ENCODE results near the gene INPP5A. TPM values are rescaled to one million over a fixed set of nuclear protein-coding genes. Genes with fewer than 3 reads are reported as not detected.
"Not testable (repeated sequence)": the region's sequence is repeated elsewhere in the genome, so short reads cannot be mapped to it uniquely, and the experiment has no call there.

Gene INPP5A, protein sequence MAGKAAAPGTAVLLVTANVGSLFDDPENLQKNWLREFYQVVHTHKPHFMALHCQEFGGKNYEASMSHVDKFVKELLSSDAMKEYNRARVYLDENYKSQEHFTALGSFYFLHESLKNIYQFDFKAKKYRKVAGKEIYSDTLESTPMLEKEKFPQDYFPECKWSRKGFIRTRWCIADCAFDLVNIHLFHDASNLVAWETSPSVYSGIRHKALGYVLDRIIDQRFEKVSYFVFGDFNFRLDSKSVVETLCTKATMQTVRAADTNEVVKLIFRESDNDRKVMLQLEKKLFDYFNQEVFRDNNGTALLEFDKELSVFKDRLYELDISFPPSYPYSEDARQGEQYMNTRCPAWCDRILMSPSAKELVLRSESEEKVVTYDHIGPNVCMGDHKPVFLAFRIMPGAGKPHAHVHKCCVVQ
- 4.0 TPM for polyA plus RNA-seq (2012; ENCODE audit: low read depth, missing spikeins)

DNA sequence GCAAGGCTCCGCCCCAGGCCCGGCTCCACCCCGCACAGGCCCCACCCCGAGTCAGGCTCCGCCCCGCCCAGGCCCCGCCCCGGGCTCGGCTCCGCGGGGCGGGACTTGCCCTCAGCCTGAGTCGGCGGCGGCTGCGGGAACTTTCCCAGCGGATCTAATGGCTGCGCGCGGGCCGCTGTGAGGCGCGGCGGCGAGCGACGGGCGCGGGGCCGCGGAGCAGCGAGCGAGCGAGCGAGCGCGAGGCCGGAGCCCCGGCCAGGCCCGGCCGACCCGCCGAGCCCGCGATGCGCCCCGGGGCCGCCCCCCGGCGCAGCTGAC lies at the start of gene INPP5A:
Gene INPP5A (plus strand): TSS at position 104 of the 318 bp plus-strand sequence. CDS start 310 bp downstream, outside the sequence.
- DNase-seq (ENCODE audit: insufficient read length, low spot score): no peak
- TF ChIP-seq PAX5 (IDR thresholded peaks at IDR 0.05; ENCODE audit: insufficient read depth, low read length, severe bottlenecking) (no peak), TAF1 (IDR thresholded peaks at IDR 0.05; ENCODE audit: low read depth, low read length) (0 out of 2 replicates have a peak, but pooled peaks have one; percentile 26)
- FAIRE-seq: no peak

DNA sequence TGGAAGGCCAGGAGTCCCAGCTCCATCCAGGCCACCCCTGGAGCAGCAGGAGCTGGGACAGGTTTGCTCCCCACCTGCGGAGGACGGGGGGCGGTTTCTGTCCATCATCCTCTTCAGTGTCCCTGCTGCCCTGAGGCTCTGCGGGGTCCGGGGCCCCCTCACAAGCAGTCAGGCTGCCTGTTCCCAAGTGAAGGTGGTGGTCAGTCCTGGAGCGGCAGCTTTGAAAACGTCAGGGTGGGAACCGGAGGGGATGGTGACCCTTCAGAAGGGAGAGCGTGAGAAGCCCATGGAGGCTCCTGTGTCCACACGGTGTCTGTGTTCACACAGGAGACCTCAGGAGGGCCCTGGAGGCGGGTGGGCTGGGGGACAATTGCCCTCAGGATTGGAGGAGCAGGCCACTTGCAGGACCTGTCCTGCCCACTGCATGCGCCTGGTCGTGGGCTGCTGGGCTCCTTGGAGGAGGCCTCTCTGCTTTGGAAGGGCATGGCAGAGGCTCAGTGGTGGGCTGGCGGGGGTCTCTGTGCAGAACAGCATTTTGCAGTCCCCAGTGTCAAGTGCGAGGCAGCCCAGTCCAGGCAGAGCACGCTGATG lies 49.3 kb upstream of the INPP5A start:
- no peak for FAIRE-seq
- no peak for DNase-seq (ENCODE audit: insufficient read length, low spot score)
- no peak for TF ChIP-seq SPI1 (IDR thresholded peaks at IDR 0.05; ENCODE audit: low read depth, low read length)
- TF ChIP-seq POU2F2 (IDR thresholded peaks at IDR 0.05; ENCODE audit: low read depth, low read length): no peak
- TF ChIP-seq TAF1 (IDR thresholded peaks at IDR 0.05; ENCODE audit: low read depth, low read length): no peak
- no peak for TF ChIP-seq PAX5 (IDR thresholded peaks at IDR 0.05; ENCODE audit: insufficient read depth, low read length, severe bottlenecking)
- TF ChIP-seq POLR2A (IDR thresholded peaks at IDR 0.05; ENCODE audit: low read depth, low read length): no peak
- TF ChIP-seq POLR2AphosphoS5 (IDR thresholded peaks at IDR 0.05; ENCODE audit: low read depth, low read length): no peak

DNA sequence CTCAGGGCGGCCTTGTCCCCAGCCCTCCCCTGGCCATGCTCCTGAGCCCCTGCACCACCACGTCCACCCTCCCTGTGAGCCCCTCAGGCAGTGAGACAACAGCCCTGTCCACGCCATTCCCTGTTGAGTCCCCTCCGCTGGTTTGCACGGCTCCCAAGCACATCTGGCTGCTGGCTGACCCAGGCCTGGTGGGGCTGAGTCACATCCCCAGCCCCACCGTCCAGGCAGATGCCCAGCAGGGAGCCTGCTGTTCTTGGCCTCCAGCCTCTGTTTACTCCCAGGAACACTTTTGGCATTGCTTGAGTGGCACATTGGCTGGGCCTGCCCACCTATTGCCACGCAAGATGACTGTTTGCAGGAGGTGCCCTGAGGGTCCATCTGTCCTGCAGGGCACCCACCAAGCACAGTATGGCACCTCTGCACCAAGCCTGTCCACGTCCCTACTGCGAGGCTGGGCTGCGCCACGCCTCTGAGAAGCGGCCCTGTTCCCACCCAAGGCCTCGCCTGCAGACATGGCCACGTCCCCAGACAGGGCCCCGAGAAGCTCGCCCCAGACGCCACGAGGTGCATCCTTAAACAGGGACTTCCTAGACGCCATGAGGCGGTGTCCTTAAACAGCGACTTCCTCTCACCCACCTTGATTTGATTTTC lies 48.4 kb upstream of the INPP5A start:
- TF ChIP-seq POU2F2 (IDR thresholded peaks at IDR 0.05; ENCODE audit: low read depth, low read length): no peak
- TF ChIP-seq SPI1 (IDR thresholded peaks at IDR 0.05; ENCODE audit: low read depth, low read length): no peak
- no peak for TF ChIP-seq POLR2A (IDR thresholded peaks at IDR 0.05; ENCODE audit: low read depth, low read length)
- no peak for DNase-seq (ENCODE audit: insufficient read length, low spot score)
- FAIRE-seq: no peak

DNA sequence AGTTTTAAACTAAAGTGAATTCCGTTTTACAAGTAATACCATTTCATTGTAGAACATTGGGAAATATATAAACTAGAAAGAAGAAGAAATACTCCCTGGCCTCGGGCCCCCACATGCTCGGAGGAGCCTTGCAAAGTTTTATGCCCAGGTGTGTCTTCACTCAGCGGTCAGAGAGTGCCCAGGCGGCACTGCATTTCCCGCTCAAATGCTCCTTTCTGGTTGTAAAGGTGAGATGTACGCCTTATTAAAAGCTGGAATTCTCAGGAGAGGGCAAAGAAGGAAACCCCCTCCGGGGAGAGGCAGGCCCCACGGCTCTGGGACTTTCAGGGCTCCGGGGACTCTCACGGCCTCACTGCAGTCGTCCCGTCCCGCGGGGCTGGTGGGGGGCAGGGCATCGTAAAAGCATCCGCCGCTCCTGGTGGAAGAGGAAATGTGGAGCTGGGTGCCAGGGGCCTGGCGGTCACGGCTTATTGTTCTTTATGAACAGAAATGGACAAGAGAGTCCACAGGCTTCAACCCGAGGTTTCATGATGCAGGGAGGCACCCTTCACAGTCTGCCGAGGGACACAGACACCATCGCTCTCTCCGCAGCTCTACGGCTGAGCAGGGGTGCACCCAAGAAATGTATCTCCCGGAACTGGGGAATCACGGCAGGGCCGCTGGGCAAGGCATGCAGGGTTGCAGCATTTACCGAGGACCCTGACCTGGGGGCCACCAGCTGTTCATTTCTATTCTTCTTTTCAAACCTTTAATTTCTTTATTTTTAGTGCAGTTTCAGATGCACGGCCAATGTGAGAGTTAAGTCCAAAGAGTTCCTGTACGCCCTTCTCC lies 47.7 kb upstream of the INPP5A start:
- FAIRE-seq (no peak), DNase-seq (ENCODE audit: insufficient read length, low spot score) (no peak)
- TF ChIP-seq POU2F2 (IDR thresholded peaks at IDR 0.05; ENCODE audit: low read depth, low read length) (no peak), SPI1 (IDR thresholded peaks at IDR 0.05; ENCODE audit: low read depth, low read length) (no peak), POLR2AphosphoS5 (IDR thresholded peaks at IDR 0.05; ENCODE audit: low read depth, low read length) (no peak), TAF1 (IDR thresholded peaks at IDR 0.05; ENCODE audit: low read depth, low read length) (no peak), POLR2A (IDR thresholded peaks at IDR 0.05; ENCODE audit: low read depth, low read length) (no peak), PAX5 (IDR thresholded peaks at IDR 0.05; ENCODE audit: insufficient read depth, low read length, severe bottlenecking) (no peak)

DNA sequence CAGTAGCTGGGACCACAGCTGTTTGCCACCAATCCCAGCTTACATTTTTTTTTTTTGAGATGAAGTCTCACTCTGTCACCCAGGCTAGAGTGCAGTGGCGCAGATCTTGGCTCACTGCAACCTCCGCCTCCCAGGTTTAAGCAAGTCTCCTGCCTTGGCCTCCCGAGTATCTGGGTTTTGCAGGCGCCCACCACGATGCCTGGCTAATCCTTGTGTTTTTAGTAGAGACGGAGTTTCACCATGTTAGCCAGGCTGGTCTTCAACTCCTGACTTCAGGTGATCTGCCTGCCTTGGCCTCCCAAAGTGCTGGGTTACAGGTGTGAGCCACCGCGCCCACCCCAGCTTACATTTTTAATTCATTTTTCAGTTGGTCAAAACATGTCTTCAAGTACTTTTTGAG lies 46.1 kb upstream of the INPP5A start:
- FAIRE-seq; DNase-seq (ENCODE audit: insufficient read length, low spot score): not testable (repeated sequence)

DNA sequence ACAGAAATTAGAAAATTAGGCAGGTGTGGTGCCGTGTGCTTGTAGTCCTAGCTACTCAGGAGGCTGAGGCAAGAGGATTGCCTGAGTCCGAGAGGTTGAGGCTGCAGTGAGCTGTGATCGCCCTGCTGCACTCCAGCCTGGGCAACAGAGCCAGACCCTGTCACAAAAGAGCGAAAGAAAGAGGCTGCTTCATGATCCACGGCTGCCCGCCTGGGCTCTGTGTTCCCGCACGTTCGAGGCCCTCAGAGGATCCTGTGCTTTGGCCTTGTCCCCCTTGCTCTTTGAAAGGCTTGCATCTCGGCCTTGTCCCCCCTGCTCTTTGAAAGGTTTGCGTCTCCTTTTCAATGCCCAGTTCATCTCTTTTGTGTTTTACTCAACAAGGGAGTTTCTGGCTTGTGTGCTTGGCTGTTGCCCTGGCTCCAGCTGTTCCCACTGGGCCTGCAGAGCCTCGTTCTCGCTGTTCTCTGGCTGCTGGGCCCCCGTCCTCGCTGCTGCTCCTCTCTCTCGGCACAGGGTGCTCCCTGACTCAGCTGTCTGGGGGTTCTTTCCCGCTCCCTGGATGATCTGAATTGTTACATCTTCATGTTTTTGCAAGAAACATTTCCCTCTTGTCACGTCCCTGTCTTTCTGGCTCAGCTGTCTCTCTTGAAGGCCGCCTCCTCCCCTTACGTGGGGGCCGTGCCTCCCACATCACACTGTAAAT lies 45.1 kb upstream of the INPP5A start:
- no peak for TF ChIP-seq POLR2AphosphoS5 (IDR thresholded peaks at IDR 0.05; ENCODE audit: low read depth, low read length)
- TF ChIP-seq SPI1 (IDR thresholded peaks at IDR 0.05; ENCODE audit: low read depth, low read length): no peak
- TF ChIP-seq POU2F2 (IDR thresholded peaks at IDR 0.05; ENCODE audit: low read depth, low read length): no peak
- TF ChIP-seq POLR2A (IDR thresholded peaks at IDR 0.05; ENCODE audit: low read depth, low read length): no peak
- TF ChIP-seq PAX5 (IDR thresholded peaks at IDR 0.05; ENCODE audit: insufficient read depth, low read length, severe bottlenecking): no peak
- TF ChIP-seq TAF1 (IDR thresholded peaks at IDR 0.05; ENCODE audit: low read depth, low read length): no peak
- DNase-seq (ENCODE audit: insufficient read length, low spot score) (no peak), FAIRE-seq (no peak)

DNA sequence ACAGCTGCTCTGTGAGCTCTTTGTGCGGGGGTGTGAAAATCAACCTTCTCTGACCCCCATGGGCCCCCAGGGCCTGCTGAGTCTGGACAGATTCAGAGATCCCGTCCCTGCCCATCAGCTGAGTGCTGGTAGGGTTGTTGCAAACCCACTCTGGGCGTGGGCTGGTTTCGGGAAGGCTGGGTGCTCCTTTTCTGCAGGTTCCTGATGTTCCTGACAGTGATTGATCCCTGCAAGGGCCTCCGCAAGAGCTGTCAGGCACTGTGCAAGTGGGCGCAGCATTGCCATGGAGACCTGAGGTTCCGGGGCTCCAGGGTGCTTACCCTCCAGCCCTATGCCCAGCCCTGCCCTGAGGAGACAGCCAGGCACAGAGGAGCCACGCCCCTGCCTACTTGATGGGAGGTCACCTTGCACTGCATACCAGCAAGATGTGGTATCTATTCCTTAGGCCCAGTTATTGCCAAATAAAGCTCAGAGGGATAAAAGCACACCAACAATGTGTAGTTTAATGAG lies 44.3 kb upstream of the INPP5A start:
- FAIRE-seq (no peak), DNase-seq (ENCODE audit: insufficient read length, low spot score) (no peak)
- no peak for TF ChIP-seq POLR2A (IDR thresholded peaks at IDR 0.05; ENCODE audit: low read depth, low read length)
- TF ChIP-seq POU2F2 (IDR thresholded peaks at IDR 0.05; ENCODE audit: low read depth, low read length): no peak
- no peak for TF ChIP-seq TAF1 (IDR thresholded peaks at IDR 0.05; ENCODE audit: low read depth, low read length)
- no peak for TF ChIP-seq POLR2AphosphoS5 (IDR thresholded peaks at IDR 0.05; ENCODE audit: low read depth, low read length)
- TF ChIP-seq PAX5 (IDR thresholded peaks at IDR 0.05; ENCODE audit: insufficient read depth, low read length, severe bottlenecking): no peak
- no peak for TF ChIP-seq SPI1 (IDR thresholded peaks at IDR 0.05; ENCODE audit: low read depth, low read length)

DNA sequence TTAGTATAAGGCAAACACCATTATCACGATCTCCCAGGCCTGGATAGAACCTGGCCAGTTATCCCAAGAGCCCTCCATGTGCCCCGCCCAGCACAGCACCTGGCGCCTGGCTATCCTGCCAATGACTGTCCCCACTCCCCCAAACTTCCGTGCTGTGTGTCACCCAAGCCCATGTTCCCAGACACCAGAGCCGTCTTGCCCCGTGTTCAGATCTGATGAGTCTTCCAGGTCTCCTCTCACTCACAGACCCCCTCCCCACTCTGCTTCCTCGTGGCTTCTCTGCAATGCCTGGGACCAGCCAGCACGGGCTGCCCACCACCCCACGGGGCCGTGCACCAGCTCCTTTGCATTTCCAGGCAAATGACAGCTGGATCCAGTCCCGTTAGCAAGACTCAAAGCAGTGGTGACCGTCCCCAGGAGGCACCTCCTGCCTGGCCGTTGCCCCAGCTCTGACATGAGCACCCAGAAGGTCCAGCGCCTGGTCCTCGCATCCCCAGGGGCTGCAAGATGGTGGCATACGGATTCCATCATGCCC lies 43.8 kb upstream of the INPP5A start:
- no peak for TF ChIP-seq POU2F2 (IDR thresholded peaks at IDR 0.05; ENCODE audit: low read depth, low read length)
- no peak for TF ChIP-seq TAF1 (IDR thresholded peaks at IDR 0.05; ENCODE audit: low read depth, low read length)
- TF ChIP-seq SPI1 (IDR thresholded peaks at IDR 0.05; ENCODE audit: low read depth, low read length): no peak
- FAIRE-seq: no peak

More for the DNA sequence above, 43.8 kb upstream of the INPP5A start:
- DNase-seq (ENCODE audit: insufficient read length, low spot score): no peak
